ENCODE measurements around the gene NAB2.
"Not testable (repeated sequence)": the region's sequence is repeated elsewhere in the genome, so short reads cannot be mapped to it uniquely, and the experiment has no call there.

The NAB2 gene

DNA sequence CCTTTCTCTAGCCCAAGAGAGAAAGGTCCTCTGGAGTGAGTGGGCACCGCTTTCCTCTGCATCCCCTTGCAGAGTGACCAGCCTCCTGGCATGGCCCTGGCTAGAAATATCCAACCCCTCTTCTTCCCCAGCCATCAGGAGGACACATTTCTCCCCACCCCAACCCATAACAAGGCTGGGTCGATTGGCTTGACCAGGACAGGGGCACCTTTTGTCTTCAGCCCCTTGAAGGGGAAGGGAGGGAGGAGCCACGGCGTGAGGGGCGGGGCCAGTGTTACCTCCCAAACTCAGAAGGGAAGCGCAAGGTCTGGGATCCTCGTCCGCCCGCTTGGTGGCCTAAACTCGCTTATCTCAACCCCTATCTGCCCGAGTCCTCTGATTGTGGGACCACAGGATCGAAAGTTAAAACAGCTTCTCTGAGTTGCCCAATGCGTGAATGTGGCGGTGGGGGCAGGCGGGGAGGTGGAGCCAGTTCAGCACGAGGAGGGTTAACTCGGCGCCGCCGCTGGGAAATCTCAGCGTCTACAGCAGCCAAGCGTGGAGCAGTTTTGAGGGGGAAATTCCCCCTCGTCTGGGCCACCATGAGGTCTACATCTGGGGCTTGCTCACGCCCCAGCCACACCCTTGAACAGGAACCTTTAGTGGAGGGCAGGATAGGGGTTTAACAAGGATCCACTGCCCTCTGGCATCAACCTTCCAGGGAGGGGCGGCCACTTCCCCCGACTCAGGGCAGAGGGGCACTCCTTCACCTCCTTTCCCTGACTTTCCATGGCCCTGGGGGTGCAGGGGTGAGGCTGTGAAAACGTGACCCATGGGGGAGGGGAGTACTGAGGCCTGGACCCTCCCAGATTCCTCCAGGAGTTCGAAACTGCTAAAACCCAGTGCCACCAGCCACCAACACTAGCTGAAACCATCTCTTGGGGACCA is 21.5 kb downstream of the NAB2 start:
- DNase-seq (ENCODE audit: low read depth in 2 of 3, low spot score in 2 of 3): peak; percentile 61 to 71 (median 69)

DNA sequence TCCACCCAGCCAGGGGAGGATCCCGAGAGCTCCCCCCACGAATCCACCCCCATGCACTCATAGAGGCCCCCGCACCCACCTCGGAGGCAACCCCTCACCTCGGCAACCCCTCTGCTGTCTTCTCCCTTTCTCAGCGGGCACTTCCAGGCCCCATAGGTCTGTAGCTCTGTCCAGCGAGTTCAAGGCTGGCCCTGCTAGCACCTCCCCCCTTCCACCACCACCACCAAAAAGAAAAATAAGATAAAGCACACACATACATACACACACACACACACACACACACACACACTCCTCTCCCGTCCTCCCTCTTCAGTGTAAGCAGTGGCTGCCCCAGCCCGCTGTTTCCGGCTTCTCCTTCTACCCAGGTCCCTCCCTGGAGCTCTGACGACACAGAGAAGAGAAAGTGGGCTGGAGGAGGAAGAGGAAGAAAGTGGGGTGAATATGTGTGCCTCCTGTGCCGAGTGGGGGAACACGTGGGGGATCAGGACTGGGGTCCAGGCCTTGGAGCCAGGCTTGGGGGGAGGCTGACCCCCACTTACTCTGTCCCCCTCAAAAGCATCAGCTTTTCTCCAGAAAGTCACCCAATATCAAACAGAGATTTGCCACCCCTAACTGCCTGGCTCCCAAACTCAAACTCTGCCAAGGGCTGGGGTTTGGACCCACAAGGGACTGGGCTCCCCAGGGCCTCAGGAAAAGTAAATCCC is 22.3 kb downstream of the NAB2 start, which contains the start of gene STAT6:
Gene STAT6 (minus strand): TSS at position 332 of the 704 bp plus-strand sequence. CDS start 3,084 bp downstream, outside the sequence.
- peak in 2 of 3 experiments; percentile 53 to 54 for DNase-seq (ENCODE audit: low read depth in 2 of 3, low spot score in 2 of 3)

DNA sequence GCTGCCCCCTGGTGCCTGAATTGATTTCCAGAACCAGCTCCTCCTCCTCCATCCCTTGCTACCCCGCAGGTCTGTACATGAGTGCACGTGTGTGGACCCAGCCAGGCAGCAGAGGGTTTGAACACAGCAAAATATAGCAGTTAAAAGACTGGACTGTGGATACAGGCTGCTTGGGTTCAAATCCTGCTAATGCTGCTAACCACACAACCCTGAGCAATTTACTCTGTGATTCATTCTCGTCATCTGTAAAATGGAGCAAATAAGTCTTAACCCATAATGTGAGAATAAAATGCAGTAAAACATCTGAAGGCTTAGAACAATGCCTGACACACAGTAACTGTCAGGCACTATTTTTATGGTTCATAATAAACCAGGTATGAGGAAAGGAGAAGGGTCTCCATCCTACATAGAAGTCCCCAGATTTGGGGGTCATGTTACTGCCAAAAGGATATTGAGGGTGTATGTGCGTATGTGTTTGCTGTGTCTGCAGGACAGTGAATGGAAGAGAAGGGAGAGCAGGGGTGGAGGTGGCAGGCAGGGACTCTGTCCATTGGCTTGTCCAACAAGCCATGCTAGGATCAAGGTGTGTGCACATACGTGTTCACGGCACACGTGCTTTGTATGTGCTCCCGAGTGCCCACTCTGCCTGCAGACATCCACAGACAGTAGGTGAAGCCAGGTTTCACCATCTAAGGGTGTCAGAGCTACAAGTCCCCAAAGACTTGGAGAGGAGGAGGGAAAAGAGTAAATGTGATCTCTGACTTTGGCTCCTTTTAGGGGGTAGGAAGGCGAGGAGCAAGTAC is 23.8 kb downstream of the NAB2 start:
- no peak for DNase-seq (ENCODE audit: low read depth in 2 of 3, low spot score in 2 of 3)

DNA sequence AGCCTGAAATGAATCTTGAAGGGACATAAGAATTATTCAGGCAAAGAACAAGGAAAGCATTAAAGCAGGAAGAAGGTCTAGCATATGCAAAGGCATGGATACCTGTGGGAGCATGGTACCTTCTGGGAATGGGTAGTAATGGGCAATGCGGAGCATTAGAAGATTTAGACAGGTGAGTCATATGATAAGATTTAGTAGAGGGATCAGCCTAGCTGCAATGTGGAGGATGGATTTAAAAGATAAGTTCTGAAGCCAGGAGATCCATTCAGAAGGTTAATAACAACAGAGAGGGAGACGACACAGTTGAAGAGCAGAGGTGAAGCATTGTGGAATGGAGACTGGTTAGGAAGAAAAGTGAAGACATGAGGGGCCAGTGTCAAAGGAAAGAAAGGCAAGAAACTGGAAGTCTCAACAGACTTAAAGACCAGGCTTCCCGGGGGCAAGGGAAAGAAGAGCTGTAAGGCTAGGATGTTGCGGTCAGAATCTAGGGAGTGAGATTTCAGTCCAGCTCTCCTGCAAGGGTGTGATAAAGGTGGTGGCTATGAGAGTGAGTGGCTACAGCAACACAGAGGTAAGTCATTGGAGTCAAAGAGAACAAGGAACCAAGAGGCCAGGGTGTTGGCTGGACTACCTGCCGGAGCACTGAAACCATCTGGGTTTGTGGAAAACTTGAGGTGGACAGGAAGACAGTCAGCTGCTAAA is 27.8 kb downstream of the NAB2 start:
- DNase-seq (ENCODE audit: low read depth in 2 of 3, low spot score in 2 of 3): no peak

DNA sequence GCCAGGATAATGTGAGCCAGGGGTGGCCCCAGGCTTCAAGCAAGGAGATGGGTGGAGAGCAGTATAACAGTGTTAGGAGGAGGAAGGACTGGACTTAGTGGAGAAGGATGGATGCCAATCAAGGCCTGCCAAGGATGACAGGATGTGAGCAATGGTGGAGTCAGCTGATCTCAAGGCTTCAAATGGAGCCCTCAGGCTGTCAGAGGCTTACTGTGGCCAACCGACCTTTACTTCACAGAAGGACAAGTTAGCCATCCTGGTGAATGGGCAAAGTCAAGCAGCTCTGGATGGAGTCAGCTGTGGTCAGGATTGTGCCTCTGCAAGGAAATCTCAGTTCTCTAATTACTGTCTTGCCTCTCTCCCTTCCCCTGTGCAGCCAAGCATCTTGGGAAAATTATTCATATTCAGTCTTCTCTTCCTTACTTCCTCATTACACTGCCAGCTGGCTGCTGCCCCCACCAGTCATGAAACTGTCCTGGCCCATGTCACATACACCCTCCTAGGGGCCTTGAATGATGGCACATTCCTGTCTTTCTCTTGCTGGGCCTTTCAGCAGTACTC is 29.9 kb downstream of the NAB2 start:
- no peak for DNase-seq (ENCODE audit: low read depth in 2 of 3, low spot score in 2 of 3)

DNA sequence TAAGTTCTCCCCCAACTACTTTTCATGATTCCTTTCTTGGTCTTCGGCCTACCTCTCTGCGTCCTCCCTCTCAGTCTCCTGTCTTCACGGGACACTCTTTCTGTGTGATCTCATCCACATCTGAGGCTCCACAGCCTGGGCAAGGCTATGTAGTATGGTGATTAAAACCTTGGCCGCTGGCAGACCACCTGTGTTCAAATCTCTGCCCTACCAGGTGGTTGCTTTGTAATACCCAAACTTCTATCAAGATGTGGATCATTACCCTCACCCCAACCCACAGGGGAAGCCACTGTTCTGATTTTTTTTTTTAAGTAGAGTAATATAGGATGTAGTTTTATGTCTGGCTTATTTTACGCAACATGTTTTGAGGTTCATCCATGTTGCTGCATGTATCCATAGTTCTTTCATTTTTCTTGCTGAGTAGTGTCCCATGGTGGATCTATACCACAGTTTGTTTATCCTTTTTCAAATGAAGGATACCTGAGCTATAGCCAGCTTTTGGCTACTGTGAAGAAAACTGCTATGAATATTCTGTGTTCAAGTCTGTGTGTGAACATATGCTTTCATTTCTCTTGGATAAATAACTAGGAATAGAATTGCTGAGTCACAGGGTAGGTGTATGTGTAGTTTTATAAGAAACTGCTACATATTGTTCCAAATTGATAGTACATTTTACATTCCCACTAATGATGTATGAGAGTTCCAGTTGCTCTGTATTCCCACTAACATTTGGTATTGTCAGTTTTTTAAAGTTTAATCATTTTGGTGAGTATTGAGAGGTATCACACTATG is 30.6 kb downstream of the NAB2 start:
- DNase-seq (ENCODE audit: low read depth in 2 of 3, low spot score in 2 of 3): no peak

DNA sequence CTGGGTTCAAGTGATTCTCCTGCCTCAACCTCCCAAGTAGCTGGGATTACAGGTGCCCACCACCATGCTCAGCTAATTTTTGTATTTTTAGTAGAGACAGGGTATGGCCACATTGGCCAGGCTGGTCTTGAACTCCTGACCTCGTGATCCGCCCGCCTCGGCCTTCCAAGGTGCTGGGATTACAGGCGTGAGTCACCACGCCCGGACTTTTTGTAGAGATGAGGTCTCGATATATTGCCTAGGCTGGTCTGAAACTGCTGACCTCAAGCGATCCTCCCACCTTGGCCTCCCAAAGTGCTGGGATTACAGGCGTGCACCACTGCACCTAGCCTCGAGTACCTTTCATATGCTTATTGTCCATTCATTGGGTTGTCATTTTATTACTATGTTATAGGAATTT is 31.8 kb downstream of the NAB2 start:
- not testable (repeated sequence) for DNase-seq (ENCODE audit: low read depth in 2 of 3, low spot score in 2 of 3)

DNA sequence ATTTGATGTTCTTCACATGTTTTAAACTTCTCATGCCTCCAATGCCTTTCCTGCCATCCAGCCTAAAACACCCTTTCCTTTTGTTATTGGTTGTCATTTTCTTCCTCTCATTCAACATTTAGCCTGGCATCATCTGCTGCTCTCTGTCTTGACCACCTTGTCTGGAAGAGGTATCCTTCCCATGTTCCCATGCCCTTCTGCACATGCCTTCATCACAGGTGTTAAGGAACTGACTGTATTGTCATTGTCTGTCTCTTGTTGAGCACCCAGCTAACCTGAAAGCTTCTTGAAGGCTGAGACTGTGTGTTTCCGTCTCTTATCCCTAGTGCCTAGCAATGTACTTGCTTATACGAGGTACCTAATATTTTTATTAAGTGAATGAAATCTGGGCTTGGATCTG is 34.9 kb downstream of the NAB2 start:
- no peak for DNase-seq (ENCODE audit: low read depth in 2 of 3, low spot score in 2 of 3)

DNA sequence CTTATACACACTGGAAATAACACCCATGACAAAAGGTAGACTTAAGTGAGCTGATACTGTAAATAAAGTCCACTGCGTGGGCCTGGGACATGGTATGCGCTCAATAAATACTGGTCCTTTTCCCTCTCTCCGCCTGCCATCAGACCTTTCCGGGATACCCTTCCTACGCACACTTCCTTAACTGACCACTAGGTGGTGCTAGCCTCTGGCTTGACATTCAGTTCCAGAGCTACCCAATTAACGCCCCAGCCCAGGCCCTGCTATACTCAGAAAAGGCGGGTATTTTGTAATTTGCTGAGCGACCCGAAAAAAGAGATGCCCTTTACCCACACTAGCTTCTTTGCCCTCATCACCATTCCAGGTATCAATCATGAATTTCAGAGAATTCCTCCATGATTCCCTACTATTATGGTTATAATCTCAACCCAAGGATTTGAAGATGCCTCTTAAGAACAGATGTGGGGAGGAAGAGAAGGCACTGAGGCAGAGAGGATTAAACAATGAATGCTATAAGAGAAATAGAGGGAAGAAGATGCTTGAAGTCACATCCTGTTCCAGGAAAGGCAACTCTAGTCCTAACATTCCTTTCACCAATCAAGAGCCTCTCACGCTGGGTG is 35.5 kb downstream of the NAB2 start:
- peak; percentile 23 to 47 (median 32) for DNase-seq (ENCODE audit: low read depth in 2 of 3, low spot score in 2 of 3)

DNA sequence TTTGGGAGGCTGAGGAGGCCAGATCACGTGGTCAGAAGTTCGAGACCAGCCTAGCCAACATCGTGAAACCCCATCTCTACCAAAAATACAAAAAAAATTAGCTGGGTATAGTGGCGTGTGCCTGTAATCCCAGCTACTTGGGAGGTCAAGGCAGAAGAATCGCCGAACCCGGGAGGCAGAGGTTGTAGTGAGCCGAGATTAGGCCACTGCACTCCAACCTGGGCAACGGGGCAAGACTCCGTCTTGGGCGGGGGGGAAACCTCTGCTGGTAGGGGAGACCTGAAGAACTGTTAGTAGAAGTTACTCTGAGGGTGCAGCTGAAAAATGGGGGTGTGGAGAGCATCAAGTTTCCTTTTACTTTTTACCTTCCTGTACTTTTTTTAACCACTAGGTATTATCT is 37.1 kb downstream of the NAB2 start:
- no peak for DNase-seq (ENCODE audit: low read depth in 2 of 3, low spot score in 2 of 3)

DNA sequence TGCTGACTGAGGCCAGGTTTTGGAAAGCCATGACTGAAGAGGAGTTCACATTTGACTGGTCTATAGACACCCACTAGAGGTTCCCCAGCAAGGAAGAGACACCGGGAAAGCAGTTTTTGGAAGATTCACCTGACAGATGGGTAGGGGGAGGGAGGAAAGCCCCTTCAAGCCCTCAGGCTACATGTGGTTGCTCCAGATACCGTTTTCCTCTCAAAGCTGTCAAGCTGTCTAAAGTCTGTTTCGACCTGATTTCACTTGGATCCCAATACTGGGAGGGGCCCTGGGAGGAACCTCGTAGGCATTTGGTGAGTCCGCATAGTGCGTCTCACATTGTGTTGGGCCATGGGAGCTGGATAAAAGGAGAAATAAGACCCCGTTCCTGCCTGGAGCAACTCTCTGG is 37.6 kb downstream of the NAB2 start:
- no peak for DNase-seq (ENCODE audit: low read depth in 2 of 3, low spot score in 2 of 3)

DNA sequence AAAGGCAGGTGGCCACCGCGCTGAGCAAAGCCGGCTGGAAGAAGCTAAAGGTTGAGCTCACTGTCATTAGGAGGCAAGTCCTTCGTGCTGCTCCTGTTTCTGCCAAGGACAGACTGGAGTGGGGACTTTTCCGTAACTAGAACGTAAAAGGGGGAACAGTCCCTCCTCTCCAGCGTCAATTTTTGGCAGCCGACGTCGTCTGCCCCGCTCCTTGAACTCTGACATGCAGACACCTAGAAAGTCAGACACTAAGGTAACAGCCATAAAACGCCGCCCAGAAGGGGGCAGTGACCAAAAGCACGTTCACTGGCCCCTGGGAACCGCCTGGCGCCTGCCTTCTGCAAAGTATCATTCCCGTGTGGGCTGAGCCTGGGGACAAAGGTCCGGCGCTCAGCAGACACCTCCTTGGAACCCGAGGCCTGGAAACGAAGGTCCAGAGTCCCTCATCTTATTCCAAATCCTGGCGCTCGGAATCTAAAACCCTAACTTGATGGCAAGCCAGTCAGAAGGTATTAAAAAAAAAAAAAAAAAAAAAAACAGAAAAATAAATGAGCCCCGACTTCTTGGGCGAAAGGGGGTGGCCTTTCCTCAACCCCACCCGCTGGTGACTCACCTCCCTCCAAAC is 38.3 kb downstream of the NAB2 start:
- no peak for DNase-seq (ENCODE audit: low read depth in 2 of 3, low spot score in 2 of 3)

DNA sequence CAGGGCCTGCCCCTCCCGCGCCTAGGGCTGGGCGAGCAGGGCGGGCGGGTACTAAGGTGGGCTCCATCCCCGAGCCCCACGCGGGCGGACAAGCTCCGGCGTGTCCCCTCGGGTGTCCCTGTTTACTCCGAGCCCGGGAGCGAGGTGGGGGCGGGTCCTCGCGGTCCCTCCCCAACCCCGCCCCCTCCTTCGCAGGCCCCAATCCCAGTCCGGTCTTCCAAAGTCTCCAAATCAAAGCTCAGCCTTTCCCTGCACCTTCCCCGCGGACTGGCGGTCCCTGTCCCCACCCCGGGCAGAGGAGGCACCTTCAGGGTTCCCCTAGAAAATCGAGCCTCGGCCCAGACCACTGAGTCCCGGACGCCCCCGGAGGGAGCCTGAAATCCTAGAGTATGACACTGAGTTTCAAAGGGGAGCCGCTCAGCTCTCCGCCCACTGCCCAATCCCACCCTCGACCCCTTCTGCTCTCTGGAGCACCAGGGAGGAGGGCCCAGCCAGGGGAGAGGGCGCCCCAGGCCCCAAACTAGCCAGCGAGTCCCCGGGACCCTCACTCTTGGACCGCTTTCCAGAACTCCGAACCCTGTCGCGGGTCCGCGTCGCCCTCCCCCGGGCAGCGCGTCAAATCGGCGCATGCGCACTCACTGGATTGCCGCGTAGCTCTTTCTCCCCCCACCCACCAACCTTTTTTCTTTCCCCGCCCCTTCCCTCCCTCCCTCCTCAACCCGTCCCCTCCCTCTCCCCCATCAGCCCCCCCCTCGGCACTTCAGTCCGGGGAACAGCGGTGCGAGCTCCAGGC is 39.0 kb downstream of the NAB2 start, which contains the start of gene LRP1:
Gene LRP1 (plus strand): TSS at position 758 of the 793 bp plus-strand sequence. CDS start 482 bp downstream, outside the sequence.
- peak; percentile 45 to 60 (median 58) for DNase-seq (ENCODE audit: low read depth in 2 of 3, low spot score in 2 of 3)

DNA sequence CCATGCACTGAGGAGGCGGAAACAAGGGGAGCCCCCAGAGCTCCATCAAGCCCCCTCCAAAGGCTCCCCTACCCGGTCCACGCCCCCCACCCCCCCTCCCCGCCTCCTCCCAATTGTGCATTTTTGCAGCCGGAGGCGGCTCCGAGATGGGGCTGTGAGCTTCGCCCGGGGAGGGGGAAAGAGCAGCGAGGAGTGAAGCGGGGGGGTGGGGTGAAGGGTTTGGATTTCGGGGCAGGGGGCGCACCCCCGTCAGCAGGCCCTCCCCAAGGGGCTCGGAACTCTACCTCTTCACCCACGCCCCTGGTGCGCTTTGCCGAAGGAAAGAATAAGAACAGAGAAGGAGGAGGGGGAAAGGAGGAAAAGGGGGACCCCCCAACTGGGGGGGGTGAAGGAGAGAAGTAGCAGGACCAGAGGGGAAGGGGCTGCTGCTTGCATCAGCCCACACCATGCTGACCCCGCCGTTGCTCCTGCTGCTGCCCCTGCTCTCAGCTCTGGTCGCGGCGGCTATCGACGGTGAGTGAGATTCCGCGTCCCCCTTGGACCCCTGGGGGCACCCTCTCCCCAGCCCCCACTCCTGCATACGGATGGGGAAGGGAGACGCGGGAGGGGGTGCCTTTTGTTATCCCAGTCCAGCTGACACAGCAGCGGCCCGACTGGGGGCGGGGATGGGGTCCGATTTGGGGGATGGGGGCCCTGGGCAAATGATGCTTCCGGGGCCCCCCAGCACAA is 39.8 kb downstream of the NAB2 start:
- DNase-seq (ENCODE audit: low read depth in 2 of 3, low spot score in 2 of 3): no peak

DNA sequence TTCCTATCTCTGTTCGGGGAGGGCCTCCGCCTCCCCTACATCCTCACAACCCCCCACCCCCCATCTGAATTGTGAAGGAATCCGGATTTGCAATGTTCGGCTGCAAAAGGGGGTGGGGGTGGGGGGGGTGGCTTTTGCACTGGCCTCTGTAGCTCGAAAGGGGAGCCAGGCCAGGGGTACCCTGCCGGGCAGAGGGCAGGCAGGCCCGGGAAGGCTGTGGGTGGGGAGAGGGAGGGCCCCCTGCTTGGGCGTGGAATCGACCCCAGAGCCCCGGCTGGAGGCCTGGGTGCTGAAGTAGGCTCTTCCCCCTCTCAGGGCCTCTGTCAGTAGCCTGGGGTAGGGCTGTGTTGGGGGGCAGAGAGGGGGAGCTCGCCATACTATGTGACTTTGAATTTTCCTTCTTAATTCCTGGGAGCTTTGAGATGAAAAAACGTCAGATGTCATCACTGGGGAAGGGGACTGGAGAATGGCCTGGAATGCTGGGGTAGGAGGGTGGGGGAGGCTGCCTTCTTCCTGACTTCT is 40.5 kb downstream of the NAB2 start:
- DNase-seq (ENCODE audit: low read depth in 2 of 3, low spot score in 2 of 3): no peak

DNA sequence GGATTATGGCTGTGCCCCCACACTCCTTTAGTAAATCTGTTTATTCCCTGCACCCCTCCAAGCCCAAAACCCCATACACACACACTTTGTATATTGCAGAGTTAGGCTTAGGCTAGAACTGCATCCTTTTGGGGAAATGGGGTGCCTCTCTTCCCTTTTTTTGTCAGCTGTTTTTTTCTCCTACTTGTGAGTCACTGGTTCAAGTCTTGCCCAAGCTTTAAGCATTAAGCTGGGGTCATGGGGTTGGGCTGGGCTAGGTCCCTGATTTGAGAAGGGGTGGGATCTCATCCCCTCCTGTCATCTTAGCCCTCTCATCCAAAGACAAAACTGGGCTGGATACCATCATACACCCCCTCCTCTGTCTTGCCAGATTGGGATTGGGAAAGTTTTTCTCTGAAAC is 41.0 kb downstream of the NAB2 start:
- DNase-seq (ENCODE audit: low read depth in 2 of 3, low spot score in 2 of 3): no peak

DNA sequence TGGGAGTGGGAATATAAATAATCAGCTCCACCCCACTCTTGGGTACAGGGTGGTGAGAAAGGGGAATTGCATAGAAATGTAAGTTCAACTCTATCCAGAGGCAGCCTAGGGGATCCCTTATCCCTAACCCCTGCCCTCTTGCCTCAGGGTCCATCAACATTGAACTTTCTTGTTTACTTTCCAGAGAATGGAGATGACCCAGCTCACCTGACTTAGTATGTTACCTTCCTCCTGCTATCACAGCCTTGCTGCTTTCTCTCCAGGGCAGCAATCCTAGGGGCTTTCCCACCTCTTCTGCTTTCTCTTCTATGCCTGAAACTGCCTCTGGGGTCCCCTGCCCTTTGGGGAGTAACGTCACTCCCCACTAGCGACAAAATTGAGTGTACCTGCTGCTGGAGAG is 42.0 kb downstream of the NAB2 start:
- DNase-seq (ENCODE audit: low read depth in 2 of 3, low spot score in 2 of 3): no peak
